ENCODE data around the gene JMJD6.

DNA sequence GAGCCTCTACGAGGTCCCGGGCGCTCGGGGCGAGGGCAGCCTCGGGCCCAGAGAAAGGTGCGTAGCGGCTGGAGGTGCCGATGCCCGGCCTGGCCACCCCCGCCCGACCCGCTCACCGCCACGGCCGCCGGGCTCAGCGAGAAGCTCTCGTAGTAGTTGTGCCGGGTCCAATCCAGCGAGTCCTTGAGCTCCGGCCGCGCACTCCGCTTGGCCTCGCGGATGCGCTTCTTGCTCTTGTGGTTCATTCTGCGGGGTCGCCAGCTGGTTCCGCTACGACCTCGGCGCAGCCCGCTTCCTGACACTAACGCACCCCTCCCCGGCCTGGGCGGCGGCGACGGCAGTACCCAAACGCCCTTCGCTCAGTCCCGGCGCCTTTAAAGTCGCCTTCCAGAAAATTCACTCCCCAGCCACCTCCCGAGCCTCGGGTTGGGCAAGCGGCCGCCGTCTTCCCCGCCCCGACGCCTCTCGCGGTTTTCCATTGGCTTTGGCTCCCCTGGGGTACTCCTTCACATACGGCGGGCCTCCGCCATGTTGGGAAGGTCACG, at the start of gene JMJD6:
- TF ChIP-seq POLR2A (IDR thresholded peaks at IDR 0.05): peak in 2 of 4 donors; percentile 86 to 96
- TF ChIP-seq POLR2AphosphoS5 (IDR thresholded peaks at IDR 0.05): peak; percentile 86 to 95 (median 91)
